Measurements from ENCODE around the gene EFNA2. TPM values are rescaled to one million over a fixed set of nuclear protein-coding genes. Genes with fewer than 3 reads are reported as not detected.
"Not testable (repeated sequence)": the region's sequence is repeated elsewhere in the genome, so short reads cannot be mapped to it uniquely, and the experiment has no call there.

Gene EFNA2
- total RNA-seq, 1 donor from 2014 or later, result 15.0 TPM

- DNase-seq (ENCODE audit: low spot score in 2 of 2, unreplicated experiment in 2 of 2), result no peak
- peak overlapping the region; percentile 47 for H3K4me3 Mint-ChIP-seq
- H3K9me3 Mint-ChIP-seq, result no peaks in the 10 kb centered on the region
- peaks cover 12% of the 10 kb centered on the region for H3K4me1 Mint-ChIP-seq
- H3K27ac Mint-ChIP-seq, result peak overlapping the region; percentile 77
- H3K36me3 Mint-ChIP-seq, result no peaks in the 10 kb centered on the region
- peak; percentile 10 for TF ChIP-seq CTCF (IDR thresholded peaks at IDR 0.05; ENCODE audit: unreplicated experiment)
- H3K27me3 Mint-ChIP-seq (ENCODE audit: low read depth), result no peaks in the 10 kb centered on the region
Measured at GRCh38 chr19:1244693-1245451, 40.8 kb upstream of the EFNA2 start.

- Mint-ChIP-seq H3K4me3 (no peak overlapping the region), H3K27ac (no peak overlapping the region), H3K4me1 (peaks cover 12% of the 10 kb centered on the region), H3K27me3 (ENCODE audit: low read depth) (no peaks in the 10 kb centered on the region), H3K36me3 (no peaks in the 10 kb centered on the region), H3K9me3 (no peaks in the 10 kb centered on the region)
- TF ChIP-seq CTCF (IDR thresholded peaks at IDR 0.05; ENCODE audit: unreplicated experiment), result no peak
- no peak for DNase-seq (ENCODE audit: low spot score in 2 of 2, unreplicated experiment in 2 of 2)
Measured at GRCh38 chr19:1245494-1246264, 40.0 kb upstream of the EFNA2 start.

- not testable (repeated sequence) for H3K4me1 Mint-ChIP-seq; H3K9me3 Mint-ChIP-seq; DNase-seq (ENCODE audit: low spot score in 2 of 2, unreplicated experiment in 2 of 2); H3K27ac Mint-ChIP-seq; H3K36me3 Mint-ChIP-seq; H3K27me3 Mint-ChIP-seq (ENCODE audit: low read depth); H3K4me3 Mint-ChIP-seq
Measured at GRCh38 chr19:1246265-1247087, 39.2 kb upstream of the EFNA2 start.

- H3K27me3 Mint-ChIP-seq (ENCODE audit: low read depth), result no peaks in the 10 kb centered on the region
- no peaks in the 10 kb centered on the region for H3K9me3 Mint-ChIP-seq
- H3K4me1 Mint-ChIP-seq, result peaks cover 12% of the 10 kb centered on the region
- no peak for DNase-seq (ENCODE audit: low spot score in 2 of 2, unreplicated experiment in 2 of 2)
- no peak overlapping the region for H3K27ac Mint-ChIP-seq
- peak overlapping the region; percentile 20 for H3K4me3 Mint-ChIP-seq
- no peak for TF ChIP-seq CTCF (IDR thresholded peaks at IDR 0.05; ENCODE audit: unreplicated experiment)
- no peaks in the 10 kb centered on the region for H3K36me3 Mint-ChIP-seq
Measured at GRCh38 chr19:1247748-1248138, 37.9 kb upstream of the EFNA2 start.

GRCh38 chr19:1248139-1248785, 37.4 kb upstream of the EFNA2 start, which contains the start of gene MIDN:
Gene MIDN, plus strand, starts transcription at chr19:1248583. Its CDS starts 1,714 bp downstream, at chr19:1250297.
- H3K27me3 Mint-ChIP-seq (ENCODE audit: low read depth), result no peaks in the 10 kb centered on the region
- no peaks in the 10 kb centered on the region for H3K36me3 Mint-ChIP-seq
- peaks cover 13% of the 10 kb centered on the region for H3K4me1 Mint-ChIP-seq
- peak within 1 kb of the TSS; percentile 90 for H3K27ac Mint-ChIP-seq
- TF ChIP-seq CTCF (IDR thresholded peaks at IDR 0.05; ENCODE audit: unreplicated experiment), result no peak
- peak in 1 of 2 experiments; percentile 64 for DNase-seq (ENCODE audit: low spot score in 2 of 2, unreplicated experiment in 2 of 2)
- peak within 1 kb of the TSS; percentile 77 for H3K4me3 Mint-ChIP-seq
- H3K9me3 Mint-ChIP-seq, result no peaks in the 10 kb centered on the region

Measured in mesothelial cell of epicardium (in vitro differentiated cells).